ENCODE data around the gene MRGPRD. TPM values are rescaled to one million over a fixed set of nuclear protein-coding genes. Genes with fewer than 3 reads are reported as not detected.

The MRGPRD gene
- total and polyA plus RNA-seq, 2 donors (not counting 1 experiment from before 2014, with no cell fraction given) = not detected

- TF ChIP-seq EZH2 (IDR thresholded peaks at IDR 0.05; ENCODE audit: low read length, missing control alignments) = no peak
- TF ChIP-seq, protein P1, sequence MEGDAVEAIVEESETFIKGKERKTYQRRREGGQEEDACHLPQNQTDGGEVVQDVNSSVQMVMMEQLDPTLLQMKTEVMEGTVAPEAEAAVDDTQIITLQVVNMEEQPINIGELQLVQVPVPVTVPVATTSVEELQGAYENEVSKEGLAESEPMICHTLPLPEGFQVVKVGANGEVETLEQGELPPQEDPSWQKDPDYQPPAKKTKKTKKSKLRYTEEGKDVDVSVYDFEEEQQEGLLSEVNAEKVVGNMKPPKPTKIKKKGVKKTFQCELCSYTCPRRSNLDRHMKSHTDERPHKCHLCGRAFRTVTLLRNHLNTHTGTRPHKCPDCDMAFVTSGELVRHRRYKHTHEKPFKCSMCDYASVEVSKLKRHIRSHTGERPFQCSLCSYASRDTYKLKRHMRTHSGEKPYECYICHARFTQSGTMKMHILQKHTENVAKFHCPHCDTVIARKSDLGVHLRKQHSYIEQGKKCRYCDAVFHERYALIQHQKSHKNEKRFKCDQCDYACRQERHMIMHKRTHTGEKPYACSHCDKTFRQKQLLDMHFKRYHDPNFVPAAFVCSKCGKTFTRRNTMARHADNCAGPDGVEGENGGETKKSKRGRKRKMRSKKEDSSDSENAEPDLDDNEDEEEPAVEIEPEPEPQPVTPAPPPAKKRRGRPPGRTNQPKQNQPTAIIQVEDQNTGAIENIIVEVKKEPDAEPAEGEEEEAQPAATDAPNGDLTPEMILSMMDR (conservative IDR thresholded peaks at IDR 0.05 in 1 of 2, IDR thresholded peaks at IDR 0.05 in 1 of 2; ENCODE audit: low read depth in 1 of 2, low read length in 2 of 2) = no peak
- H3K9ac ChIP-seq (ENCODE audit: insufficient read depth, low read length) = no peak overlapping the region
- H3K4me2 ChIP-seq (ENCODE audit: extremely low read depth, insufficient read depth, low read length) = no peak overlapping the region
- no peaks in the 10 kb centered on the region for H4K20me1 ChIP-seq (ENCODE audit: control insufficient read depth, extremely low read depth, insufficient read depth, low read length)
- no peak overlapping the region for H3K27ac ChIP-seq (ENCODE audit: insufficient read depth, low read length)
- H2AFZ ChIP-seq (ENCODE audit: low read length) = no peak overlapping the region
- no peaks in the 10 kb centered on the region for H3K27me3 ChIP-seq (ENCODE audit: control insufficient read depth, insufficient read depth, low read length)
- H3K4me1 ChIP-seq (ENCODE audit: control insufficient read depth, extremely low read depth, insufficient read depth, low read length) = peaks cover 41% of the 10 kb centered on the region
- H3K9me3 ChIP-seq (ENCODE audit: control insufficient read depth, insufficient read depth, low read depth, low read length) = no peaks in the 10 kb centered on the region
- peaks cover 18% of the 10 kb centered on the region for H3K79me2 ChIP-seq (ENCODE audit: control insufficient read depth, insufficient read depth, low read length)
- H3K4me3 ChIP-seq (replicated peaks in 1 of 4; ENCODE audit: control extremely low read depth in 1 of 4, insufficient read depth in 1 of 4, low read depth in 3 of 4, low read length in 4 of 4) = no peak overlapping the region
- peaks cover 39% of the 10 kb centered on the region for H3K36me3 ChIP-seq (ENCODE audit: control insufficient read depth, insufficient read depth, low read length)
- no peak for DNase-seq (ENCODE audit: low read depth in 2 of 2)
Measured at GRCh38 chr11:69004411-69005182, 23.8 kb upstream of the MRGPRD start.

- DNase-seq (ENCODE audit: low read depth in 2 of 2) = no peak
- peaks cover 14% of the 10 kb centered on the region for H3K79me2 ChIP-seq (ENCODE audit: control insufficient read depth, insufficient read depth, low read length)
- H3K4me1 ChIP-seq (ENCODE audit: control insufficient read depth, extremely low read depth, insufficient read depth, low read length) = peaks cover 34% of the 10 kb centered on the region
- H4K20me1 ChIP-seq (ENCODE audit: control insufficient read depth, extremely low read depth, insufficient read depth, low read length) = no peaks in the 10 kb centered on the region
- no peak overlapping the region for H3K27ac ChIP-seq (ENCODE audit: insufficient read depth, low read length)
- H3K4me3 ChIP-seq (replicated peaks in 1 of 4; ENCODE audit: control extremely low read depth in 1 of 4, insufficient read depth in 1 of 4, low read depth in 3 of 4, low read length in 4 of 4) = no peak overlapping the region
- H3K4me2 ChIP-seq (ENCODE audit: extremely low read depth, insufficient read depth, low read length) = no peak overlapping the region
- H3K27me3 ChIP-seq (ENCODE audit: control insufficient read depth, insufficient read depth, low read length) = no peaks in the 10 kb centered on the region
- peaks cover 36% of the 10 kb centered on the region for H3K36me3 ChIP-seq (ENCODE audit: control insufficient read depth, insufficient read depth, low read length)
- TF ChIP-seq, protein P1 (conservative IDR thresholded peaks at IDR 0.05 in 1 of 2, IDR thresholded peaks at IDR 0.05 in 1 of 2; ENCODE audit: low read depth in 1 of 2, low read length in 2 of 2) = no peak
- no peak for TF ChIP-seq EZH2 (IDR thresholded peaks at IDR 0.05; ENCODE audit: low read length, missing control alignments)
- no peaks in the 10 kb centered on the region for H3K9me3 ChIP-seq (ENCODE audit: control insufficient read depth, insufficient read depth, low read depth, low read length)
- H3K9ac ChIP-seq (ENCODE audit: insufficient read depth, low read length) = no peak overlapping the region
- H2AFZ ChIP-seq (ENCODE audit: low read length) = no peak overlapping the region
Measured at GRCh38 chr11:69003866-69004367, 23.1 kb upstream of the MRGPRD start.

GRCh38 chr11:69003301-69003865 lies 22.6 kb upstream of the MRGPRD start:
- Histone ChIP-seq H3K9ac (ENCODE audit: insufficient read depth, low read length) (no peak overlapping the region), H3K4me2 (ENCODE audit: extremely low read depth, insufficient read depth, low read length) (no peak overlapping the region), H3K36me3 (ENCODE audit: control insufficient read depth, insufficient read depth, low read length) (peaks cover 33% of the 10 kb centered on the region), H3K4me3 (replicated peaks in 1 of 4; ENCODE audit: control extremely low read depth in 1 of 4, insufficient read depth in 1 of 4, low read depth in 3 of 4, low read length in 4 of 4) (no peak overlapping the region), H3K27me3 (ENCODE audit: control insufficient read depth, insufficient read depth, low read length) (no peaks in the 10 kb centered on the region), H4K20me1 (ENCODE audit: control insufficient read depth, extremely low read depth, insufficient read depth, low read length) (no peaks in the 10 kb centered on the region), H3K4me1 (ENCODE audit: control insufficient read depth, extremely low read depth, insufficient read depth, low read length) (peaks cover 32% of the 10 kb centered on the region), H3K27ac (ENCODE audit: insufficient read depth, low read length) (no peak overlapping the region), H3K79me2 (ENCODE audit: control insufficient read depth, insufficient read depth, low read length) (peaks cover 14% of the 10 kb centered on the region), H2AFZ (ENCODE audit: low read length) (no peak overlapping the region), H3K9me3 (ENCODE audit: control insufficient read depth, insufficient read depth, low read depth, low read length) (no peaks in the 10 kb centered on the region)
- no peak for DNase-seq (ENCODE audit: low read depth in 2 of 2)
- TF ChIP-seq, protein P1 (conservative IDR thresholded peaks at IDR 0.05 in 1 of 2, IDR thresholded peaks at IDR 0.05 in 1 of 2; ENCODE audit: low read depth in 1 of 2, low read length in 2 of 2) = no peak
- no peak for TF ChIP-seq EZH2 (IDR thresholded peaks at IDR 0.05; ENCODE audit: low read length, missing control alignments)

All from fibroblast of lung (primary cell).